Measurements from ENCODE around the gene PDK2. TPM values are rescaled to one million over a fixed set of nuclear protein-coding genes. Genes with fewer than 3 reads are reported as not detected.

Gene PDK2
- total and polyA plus RNA-seq, 2 of the 4 experiments (the other 2 are of a cell fraction), result 26.7 to 104 TPM

DNA sequence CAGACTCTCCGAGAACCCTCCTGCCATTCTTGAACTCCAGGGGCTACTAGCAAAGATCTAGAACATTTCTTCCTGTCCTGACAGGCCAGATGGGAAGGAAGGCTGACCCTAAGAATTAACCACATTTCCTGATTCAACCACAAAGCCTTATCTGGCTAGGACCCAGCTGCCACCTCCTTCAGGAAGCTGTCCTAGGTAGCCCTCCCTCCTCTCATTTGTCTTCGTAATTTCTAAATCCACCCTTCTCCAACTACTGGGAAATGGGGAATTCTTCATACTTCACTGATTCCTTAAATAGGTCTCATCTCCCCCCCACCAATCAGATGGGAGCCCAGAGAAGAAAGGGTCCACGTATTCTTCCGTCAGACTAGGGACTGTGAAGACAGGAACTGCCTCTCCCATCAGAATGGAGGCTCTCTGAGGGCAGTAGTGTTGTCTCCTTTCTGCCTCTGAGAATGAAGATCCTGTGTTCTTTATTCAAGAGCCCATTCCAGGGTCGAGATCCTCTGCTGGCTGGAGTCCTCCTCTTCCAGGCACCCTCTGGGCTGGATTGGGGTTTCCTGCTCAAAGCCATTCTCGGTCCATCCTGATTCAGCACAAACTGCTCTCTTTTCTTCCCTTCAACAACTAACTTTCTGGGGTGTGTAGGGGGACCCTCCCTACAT lies 32.7 kb downstream of the PDK2 start (continued):
- TF ChIP-seq MAFK (IDR thresholded peaks at IDR 0.05; ENCODE audit: low read depth, low read length), result no peak

DNA sequence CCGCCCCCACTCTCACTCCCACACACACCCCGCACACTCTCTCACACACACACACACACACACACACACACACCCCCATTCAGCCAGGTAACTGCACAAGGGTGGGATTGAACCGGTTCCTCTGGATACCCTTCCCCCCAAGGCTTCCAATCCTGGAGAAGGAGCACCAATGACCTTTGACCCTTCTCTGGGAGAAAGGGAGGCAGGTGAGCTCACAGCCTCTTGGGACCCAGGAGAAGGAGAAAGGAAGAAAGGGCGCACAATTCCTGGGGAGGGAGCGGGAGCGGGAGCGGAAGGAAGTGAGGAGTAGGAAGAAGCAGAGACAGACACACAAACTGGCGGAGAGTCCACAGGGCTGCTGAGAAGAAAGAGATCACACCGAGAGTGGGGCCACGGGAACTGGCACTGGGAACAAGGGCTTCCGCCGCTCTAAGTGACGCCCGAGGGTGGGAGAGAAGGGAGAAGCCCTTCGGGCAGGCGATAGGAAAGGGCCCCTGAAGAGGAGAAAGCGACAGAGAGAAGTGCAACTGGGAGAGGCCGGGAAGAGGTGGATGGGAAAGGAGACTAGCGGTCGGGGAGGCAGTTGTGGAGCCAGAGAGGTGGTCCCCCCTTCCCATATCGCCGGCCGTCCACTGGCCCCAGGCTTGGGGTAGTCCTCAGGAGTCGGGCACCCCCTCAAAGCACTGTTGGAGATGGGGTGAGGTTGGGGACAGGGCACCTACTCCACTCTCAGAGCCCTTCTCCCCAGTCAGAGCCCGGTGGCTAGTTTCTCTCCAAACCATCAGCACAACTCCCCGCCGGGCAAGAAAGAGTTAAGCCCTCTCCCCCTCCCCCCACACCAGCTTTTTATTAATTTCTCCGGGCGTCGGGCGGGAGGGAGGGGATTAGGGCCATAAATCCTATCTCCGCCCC lies 33.5 kb downstream of the PDK2 start:
- H2AFZ ChIP-seq (replicated peaks; ENCODE audit: low read length, poor library complexity), result peak overlapping the region; percentile 93
- H3K9me3 ChIP-seq (ENCODE audit: control insufficient read depth, insufficient read depth, low read length), result no peaks in the 10 kb centered on the region
- DNase-seq, result peak; percentile 18
- CTCF ChIA-PET, result no interaction called here
- peaks cover 12% of the 10 kb centered on the region for H4K20me1 ChIP-seq (ENCODE audit: insufficient read depth, low read length)
- intact Hi-C loops (cut with micrococcal nuclease), result no loop called here
- peaks cover 3 to 35% of the 10 kb centered on the region in 2 experiments; a peak in 3 of 4 replicates for H3K79me1 ChIP-seq (ENCODE audit: low read depth in 1 of 2, low read length in 2 of 2)
- BruUV-seq (replicated peaks), result no TSS peak
- no peak overlapping the region for H2BK20ac ChIP-seq (ENCODE audit: low read depth, low read length)
- peak overlapping the region; percentile 31 for H2AK5ac ChIP-seq (ENCODE audit: low read depth, low read length)
- peak overlapping the region; percentile 40; the same call in 1 of the 2 replicates for H3K27ac ChIP-seq (ENCODE audit: insufficient read depth, low read length)
- peak overlapping the region; percentile 32; the same call in 1 of the 3 replicates for H2BK15ac ChIP-seq (ENCODE audit: low read depth, low read length)
- peak overlapping the region; percentile 30; the same call in 1 of the 2 replicates for H3K56ac ChIP-seq (ENCODE audit: extremely low read depth, insufficient read depth, low read length)
- 0 out of 2 replicates have a peak, but pooled peaks cover 1% of the 10 kb centered on the region for H3K36me3 ChIP-seq (ENCODE audit: control insufficient read depth, insufficient read depth, low read length)
- H3K23ac ChIP-seq (ENCODE audit: low read depth, low read length), result peak overlapping the region; percentile 88; the same call in 1 of the 2 replicates
- 0 out of 2 replicates have a peak overlapping the region, but pooled peaks have one; percentile 27 for H3K18ac ChIP-seq (ENCODE audit: low read depth, low read length)
- H4K5ac ChIP-seq (ENCODE audit: low read depth, low read length), result peak overlapping the region; percentile 50
- dilution Hi-C loops (cut with HindIII; ENCODE audit: low sequenced_read_pairs, unreplicated experiment), result no loop called here
- peak overlapping the region; percentile 64 for H3K4me3 ChIP-seq (ENCODE audit: insufficient read depth, low read depth, low read length)
- peaks cover 21% of the 10 kb centered on the region for H3K4me1 ChIP-seq (ENCODE audit: control insufficient read depth, insufficient read depth, low read length)
- peak overlapping the region; percentile 55 for H2BK120ac ChIP-seq (ENCODE audit: low read depth, low read length)
- H3K14ac ChIP-seq (replicated peaks; ENCODE audit: low read depth, low read length), result peak overlapping the region; percentile 88
- no peaks in the 10 kb centered on the region for H3K27me3 ChIP-seq (ENCODE audit: control insufficient read depth, insufficient read depth, low read length)
- H3K4ac ChIP-seq (ENCODE audit: low read depth, low read length), result peak overlapping the region; percentile 55
- peak overlapping the region; percentile 85 for H4K91ac ChIP-seq (ENCODE audit: insufficient read depth, low read depth, low read length)
- WGBS, 2 experiments (ENCODE audit: extremely low coverage in 2 of 2, insufficient read length in 1 of 2), result 19% methylated on average over 10 of the region's 32 CpGs; no CpG with 5 or more reads in 1 of the 2 experiments
- POLR2A ChIA-PET (ENCODE audit: unreplicated experiment), result interaction anchor here (0.5 to 0.9 kb wide), 3 partner anchors 23 to 233 kb away, joined by 3 to 6 read pairs (median 4); no protein-coding TSS in a partner anchor
- no peak overlapping the region for H2BK5ac ChIP-seq (ENCODE audit: low read depth, low read length, poor library complexity, severe bottlenecking)
- H4K8ac ChIP-seq (ENCODE audit: low read depth in 2 of 2, low read length in 2 of 2), result peak overlapping the region; percentile 15 to 96
- peaks cover 16% of the 10 kb centered on the region; the same call in 1 of the 2 replicates for H3K9me1 ChIP-seq (ENCODE audit: insufficient read depth, low read length)
- H3K9ac ChIP-seq (ENCODE audit: low read depth, low read length), result peak overlapping the region; percentile 51
- H3K4me2 ChIP-seq (ENCODE audit: low read depth, low read length), result peak overlapping the region; percentile 92
- in situ Hi-C loops (cut with MboI; ENCODE audit: low sequenced_read_pairs), result no loop called here
- peak; percentile 5 for ATAC-seq (ENCODE audit: low read depth)
- H2AK9ac ChIP-seq (replicated peaks; ENCODE audit: low read depth, low read length, poor library complexity), result peak overlapping the region; percentile 99
- TF ChIP-seq MAZ (IDR thresholded peaks at IDR 0.05; ENCODE audit: borderline replicate concordance, low read depth, low read length) (no peak), RCOR1 (IDR thresholded peaks at IDR 0.05; ENCODE audit: insufficient replicate concordance, low read length) (no peak), CEBPB (IDR thresholded peaks at IDR 0.05; ENCODE audit: low read depth, low read length) (no peak), NFE2L2 (IDR thresholded peaks at IDR 0.05; ENCODE audit: low read depth, low read length) (no peak), SMC3 (IDR thresholded peaks at IDR 0.05; ENCODE audit: low read depth, low read length) (no peak), MAFK (IDR thresholded peaks at IDR 0.05; ENCODE audit: low read depth, low read length) (no peak), CHD1 (IDR thresholded peaks at IDR 0.05; ENCODE audit: low read depth, low read length) (no peak), POLR2A (IDR thresholded peaks at IDR 0.05; ENCODE audit: low read depth, low read length) (no peak)
- TF ChIP-seq, protein P1, sequence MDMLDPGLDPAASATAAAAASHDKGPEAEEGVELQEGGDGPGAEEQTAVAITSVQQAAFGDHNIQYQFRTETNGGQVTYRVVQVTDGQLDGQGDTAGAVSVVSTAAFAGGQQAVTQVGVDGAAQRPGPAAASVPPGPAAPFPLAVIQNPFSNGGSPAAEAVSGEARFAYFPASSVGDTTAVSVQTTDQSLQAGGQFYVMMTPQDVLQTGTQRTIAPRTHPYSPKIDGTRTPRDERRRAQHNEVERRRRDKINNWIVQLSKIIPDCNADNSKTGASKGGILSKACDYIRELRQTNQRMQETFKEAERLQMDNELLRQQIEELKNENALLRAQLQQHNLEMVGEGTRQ (IDR thresholded peaks at IDR 0.05; ENCODE audit: low read depth, low read length), result no peak
- TF ChIP-seq, protein P2, sequence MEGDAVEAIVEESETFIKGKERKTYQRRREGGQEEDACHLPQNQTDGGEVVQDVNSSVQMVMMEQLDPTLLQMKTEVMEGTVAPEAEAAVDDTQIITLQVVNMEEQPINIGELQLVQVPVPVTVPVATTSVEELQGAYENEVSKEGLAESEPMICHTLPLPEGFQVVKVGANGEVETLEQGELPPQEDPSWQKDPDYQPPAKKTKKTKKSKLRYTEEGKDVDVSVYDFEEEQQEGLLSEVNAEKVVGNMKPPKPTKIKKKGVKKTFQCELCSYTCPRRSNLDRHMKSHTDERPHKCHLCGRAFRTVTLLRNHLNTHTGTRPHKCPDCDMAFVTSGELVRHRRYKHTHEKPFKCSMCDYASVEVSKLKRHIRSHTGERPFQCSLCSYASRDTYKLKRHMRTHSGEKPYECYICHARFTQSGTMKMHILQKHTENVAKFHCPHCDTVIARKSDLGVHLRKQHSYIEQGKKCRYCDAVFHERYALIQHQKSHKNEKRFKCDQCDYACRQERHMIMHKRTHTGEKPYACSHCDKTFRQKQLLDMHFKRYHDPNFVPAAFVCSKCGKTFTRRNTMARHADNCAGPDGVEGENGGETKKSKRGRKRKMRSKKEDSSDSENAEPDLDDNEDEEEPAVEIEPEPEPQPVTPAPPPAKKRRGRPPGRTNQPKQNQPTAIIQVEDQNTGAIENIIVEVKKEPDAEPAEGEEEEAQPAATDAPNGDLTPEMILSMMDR (conservative IDR thresholded peaks at IDR 0.05; ENCODE audit: low read depth, low read length), result no peak
